ENCODE data around the gene STXBP1.

Gene STXBP1

GRCh38 chr9:127712371-127712770 is 100.3 kb downstream of the STXBP1 start:
- peaks cover 16% of the 10 kb centered on the region for H4K20me1 ChIP-seq (ENCODE audit: insufficient read depth, low read length)
- no peak overlapping the region for H3K27ac ChIP-seq (ENCODE audit: low read length)
- peaks cover 34% of the 10 kb centered on the region for H3K4me1 ChIP-seq (ENCODE audit: insufficient read depth, low read length)
- no peak overlapping the region for H2AFZ ChIP-seq (ENCODE audit: low read depth, low read length)
- no peaks in the 10 kb centered on the region for H3K9me3 ChIP-seq (ENCODE audit: insufficient read depth, low read length, severe bottlenecking)
- TF ChIP-seq CTCF (IDR thresholded peaks at IDR 0.05; ENCODE audit: borderline replicate concordance, extremely low read depth, low read length, poor library complexity, severe bottlenecking) (no peak), EZH2 (IDR thresholded peaks at IDR 0.05; ENCODE audit: borderline replicate concordance, low read depth, low read length, severe bottlenecking) (no peak)
- ATAC-seq (ENCODE audit: insufficient read depth, low read depth), result no peak
- DNase-seq, result no peak
- H3K9ac ChIP-seq (ENCODE audit: low read depth, low read length), result no peak overlapping the region
- H3K79me2 ChIP-seq (ENCODE audit: insufficient read depth, low read length), result no peaks in the 10 kb centered on the region
- no peaks in the 10 kb centered on the region for H3K36me3 ChIP-seq (ENCODE audit: insufficient read depth, low read length)
- no peaks in the 10 kb centered on the region for H3K27me3 ChIP-seq (ENCODE audit: insufficient read depth, low read length, poor library complexity)
- no peak overlapping the region for H3K4me3 ChIP-seq (ENCODE audit: low read depth in 1 of 2, low read length in 2 of 2)
- no peak overlapping the region for H3K4me2 ChIP-seq (ENCODE audit: insufficient read depth, low read length)

- Histone ChIP-seq H3K36me3 (ENCODE audit: insufficient read depth, low read length) (no peaks in the 10 kb centered on the region), H3K27me3 (ENCODE audit: insufficient read depth, low read length, poor library complexity) (no peaks in the 10 kb centered on the region), H3K9ac (ENCODE audit: low read depth, low read length) (no peak overlapping the region), H3K4me2 (ENCODE audit: insufficient read depth, low read length) (no peak overlapping the region), H3K4me1 (ENCODE audit: insufficient read depth, low read length) (peaks cover 34% of the 10 kb centered on the region), H3K9me3 (ENCODE audit: insufficient read depth, low read length, severe bottlenecking) (no peaks in the 10 kb centered on the region), H3K27ac (ENCODE audit: low read length) (no peak overlapping the region), H2AFZ (ENCODE audit: low read depth, low read length) (no peak overlapping the region), H4K20me1 (ENCODE audit: insufficient read depth, low read length) (peaks cover 16% of the 10 kb centered on the region), H3K79me2 (ENCODE audit: insufficient read depth, low read length) (no peaks in the 10 kb centered on the region), H3K4me3 (ENCODE audit: low read depth in 1 of 2, low read length in 2 of 2) (no peak overlapping the region)
- TF ChIP-seq EZH2 (IDR thresholded peaks at IDR 0.05; ENCODE audit: borderline replicate concordance, low read depth, low read length, severe bottlenecking), result no peak
- TF ChIP-seq CTCF (IDR thresholded peaks at IDR 0.05; ENCODE audit: borderline replicate concordance, extremely low read depth, low read length, poor library complexity, severe bottlenecking), result no peak
- ATAC-seq (ENCODE audit: insufficient read depth, low read depth) (no peak), DNase-seq (no peak)
These were observed 100.8 kb downstream of the STXBP1 start for GRCh38 chr9:127712867-127713266.

GRCh38 chr9:127714020-127714750 is 102.1 kb downstream of the STXBP1 start:
- H3K4me1 ChIP-seq (ENCODE audit: insufficient read depth, low read length), result peaks cover 42% of the 10 kb centered on the region
- H3K4me3 ChIP-seq (ENCODE audit: low read depth in 1 of 2, low read length in 2 of 2), result peak overlapping the region in 1 of 2 experiments; percentile 42; a peak in 2 of 4 replicates
- H3K9ac ChIP-seq (ENCODE audit: low read depth, low read length), result no peak overlapping the region

More at GRCh38 chr9:127714020-127714750, 102.1 kb downstream of the STXBP1 start:
- Histone ChIP-seq H3K27me3 (ENCODE audit: insufficient read depth, low read length, poor library complexity) (no peaks in the 10 kb centered on the region), H3K27ac (ENCODE audit: low read length) (no peak overlapping the region), H4K20me1 (ENCODE audit: insufficient read depth, low read length) (peaks cover 16% of the 10 kb centered on the region), H3K4me2 (ENCODE audit: insufficient read depth, low read length) (peak overlapping the region; percentile 77), H3K9me3 (ENCODE audit: insufficient read depth, low read length, severe bottlenecking) (no peaks in the 10 kb centered on the region), H3K36me3 (ENCODE audit: insufficient read depth, low read length) (no peaks in the 10 kb centered on the region), H3K79me2 (ENCODE audit: insufficient read depth, low read length) (no peaks in the 10 kb centered on the region), H2AFZ (ENCODE audit: low read depth, low read length) (no peak overlapping the region)
- DNase-seq (no peak), ATAC-seq (ENCODE audit: insufficient read depth, low read depth) (no peak)
- TF ChIP-seq CTCF (IDR thresholded peaks at IDR 0.05; ENCODE audit: borderline replicate concordance, extremely low read depth, low read length, poor library complexity, severe bottlenecking), result no peak
- no peak for TF ChIP-seq EZH2 (IDR thresholded peaks at IDR 0.05; ENCODE audit: borderline replicate concordance, low read depth, low read length, severe bottlenecking)

Measured in DND-41 (cell line).